ENCODE results near the gene ACSM5.

ACSM5 gene

GRCh38 chr16:20385844-20386832 lies 23.2 kb upstream of the ACSM5 start:
- TF ChIP-seq, protein P1, sequence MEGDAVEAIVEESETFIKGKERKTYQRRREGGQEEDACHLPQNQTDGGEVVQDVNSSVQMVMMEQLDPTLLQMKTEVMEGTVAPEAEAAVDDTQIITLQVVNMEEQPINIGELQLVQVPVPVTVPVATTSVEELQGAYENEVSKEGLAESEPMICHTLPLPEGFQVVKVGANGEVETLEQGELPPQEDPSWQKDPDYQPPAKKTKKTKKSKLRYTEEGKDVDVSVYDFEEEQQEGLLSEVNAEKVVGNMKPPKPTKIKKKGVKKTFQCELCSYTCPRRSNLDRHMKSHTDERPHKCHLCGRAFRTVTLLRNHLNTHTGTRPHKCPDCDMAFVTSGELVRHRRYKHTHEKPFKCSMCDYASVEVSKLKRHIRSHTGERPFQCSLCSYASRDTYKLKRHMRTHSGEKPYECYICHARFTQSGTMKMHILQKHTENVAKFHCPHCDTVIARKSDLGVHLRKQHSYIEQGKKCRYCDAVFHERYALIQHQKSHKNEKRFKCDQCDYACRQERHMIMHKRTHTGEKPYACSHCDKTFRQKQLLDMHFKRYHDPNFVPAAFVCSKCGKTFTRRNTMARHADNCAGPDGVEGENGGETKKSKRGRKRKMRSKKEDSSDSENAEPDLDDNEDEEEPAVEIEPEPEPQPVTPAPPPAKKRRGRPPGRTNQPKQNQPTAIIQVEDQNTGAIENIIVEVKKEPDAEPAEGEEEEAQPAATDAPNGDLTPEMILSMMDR (IDR thresholded peaks at IDR 0.05; ENCODE audit: unreplicated experiment in 3 of 3), result peak; percentile 77 to 84 (median 82)

GRCh38 chr16:20387978-20388377 lies 21.4 kb upstream of the ACSM5 start:
- TF ChIP-seq, protein P1 (IDR thresholded peaks at IDR 0.05; ENCODE audit: unreplicated experiment in 3 of 3), result no peak
- H3K9me3 Mint-ChIP-seq, result no peaks in the 10 kb centered on the region
- H3K36me3 Mint-ChIP-seq (ENCODE audit: low read depth), result no peaks in the 10 kb centered on the region
- no peak overlapping the region for H3K27ac Mint-ChIP-seq
- no peaks in the 10 kb centered on the region for H3K4me1 Mint-ChIP-seq
- H3K4me3 Mint-ChIP-seq, result no peak overlapping the region
- peaks cover 15% of the 10 kb centered on the region for H3K27me3 Mint-ChIP-seq (ENCODE audit: low read depth)

More at GRCh38 chr16:20385844-20386832, 23.2 kb upstream of the ACSM5 start:
- Mint-ChIP-seq H3K27me3 (ENCODE audit: low read depth) (peaks cover 15% of the 10 kb centered on the region), H3K27ac (no peak overlapping the region), H3K4me3 (peak overlapping the region in 1 of 3 experiments; percentile 27), H3K4me1 (no peaks in the 10 kb centered on the region), H3K36me3 (ENCODE audit: low read depth) (no peaks in the 10 kb centered on the region), H3K9me3 (no peaks in the 10 kb centered on the region)

DNA sequence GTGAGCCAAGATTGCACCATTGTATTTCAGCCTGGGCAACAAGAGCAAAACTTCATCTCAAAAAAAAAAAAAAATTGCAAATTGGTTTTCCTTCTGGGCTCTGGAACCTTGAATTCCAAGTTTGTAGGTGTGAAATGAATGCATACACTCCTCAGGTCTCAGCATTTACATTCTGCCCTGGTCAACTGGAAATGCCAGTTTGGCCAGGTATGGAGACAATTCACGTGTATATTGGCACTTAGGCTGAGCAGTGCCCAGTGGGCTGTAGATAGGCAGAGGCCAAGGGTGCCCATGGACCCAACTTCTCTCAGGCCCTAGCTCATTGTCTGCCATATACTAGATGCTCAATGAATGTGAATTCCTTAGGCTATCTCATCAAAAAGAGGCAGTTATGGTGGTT lies 20.5 kb upstream of the ACSM5 start:
- H3K27ac Mint-ChIP-seq, result no peak overlapping the region
- peaks cover 15% of the 10 kb centered on the region for H3K27me3 Mint-ChIP-seq (ENCODE audit: low read depth)
- peaks cover 9% of the 10 kb centered on the region for H3K4me1 Mint-ChIP-seq
- no peaks in the 10 kb centered on the region for H3K9me3 Mint-ChIP-seq
- TF ChIP-seq, protein P1 (IDR thresholded peaks at IDR 0.05; ENCODE audit: unreplicated experiment in 3 of 3), result no peak
- no peaks in the 10 kb centered on the region for H3K36me3 Mint-ChIP-seq (ENCODE audit: low read depth)
- H3K4me3 Mint-ChIP-seq, result no peak overlapping the region

- no peak overlapping the region for H3K4me3 Mint-ChIP-seq
- no peaks in the 10 kb centered on the region for H3K36me3 Mint-ChIP-seq (ENCODE audit: low read depth)
- TF ChIP-seq, protein P1 (IDR thresholded peaks at IDR 0.05; ENCODE audit: unreplicated experiment in 3 of 3), result no peak
- peaks cover 15% of the 10 kb centered on the region for H3K27me3 Mint-ChIP-seq (ENCODE audit: low read depth)
- H3K9me3 Mint-ChIP-seq, result no peaks in the 10 kb centered on the region
- no peak overlapping the region for H3K27ac Mint-ChIP-seq
- H3K4me1 Mint-ChIP-seq, result peaks cover 12% of the 10 kb centered on the region
Measured at GRCh38 chr16:20391045-20391444, 18.3 kb upstream of the ACSM5 start.

DNA sequence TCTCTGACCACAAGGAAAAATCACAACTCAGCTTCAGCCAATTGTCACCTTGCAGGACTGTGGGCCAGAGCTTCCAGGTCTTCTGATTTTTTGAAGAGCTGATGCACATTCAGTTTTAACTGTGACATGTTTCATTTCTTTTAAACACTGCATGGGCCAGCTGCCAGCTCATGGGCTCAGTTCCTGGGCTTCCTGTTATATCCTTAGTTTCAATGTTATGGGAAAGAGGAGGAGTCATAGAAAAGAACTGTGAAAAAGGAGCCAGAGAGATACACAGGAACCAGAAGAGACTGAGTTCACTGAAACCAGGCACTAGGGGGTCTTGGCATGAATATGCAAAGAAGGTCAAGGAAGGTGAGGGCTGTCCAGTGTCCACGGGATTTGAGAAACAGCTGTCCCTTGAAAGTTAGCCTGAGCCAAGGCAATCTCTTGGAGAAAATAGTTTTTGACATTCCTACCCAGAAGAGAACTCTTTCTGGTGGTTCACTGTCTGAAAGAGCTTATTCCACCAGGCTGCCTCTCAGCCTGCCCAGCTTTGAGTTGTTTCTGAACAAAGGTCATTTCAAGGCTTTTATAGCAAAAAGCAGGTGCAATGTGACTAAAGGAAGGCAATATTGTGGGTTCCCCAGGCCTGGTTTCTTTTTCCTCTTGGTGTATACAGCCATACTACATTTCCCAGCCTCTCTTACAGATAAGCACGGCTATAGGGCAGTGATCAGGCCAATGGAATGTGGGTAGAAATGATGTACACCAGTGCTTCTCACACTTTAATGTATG lies 15.3 kb upstream of the ACSM5 start:
- Mint-ChIP-seq H3K4me3 (no peak overlapping the region), H3K27me3 (ENCODE audit: low read depth) (no peaks in the 10 kb centered on the region), H3K4me1 (peaks cover 12% of the 10 kb centered on the region), H3K36me3 (ENCODE audit: low read depth) (no peaks in the 10 kb centered on the region), H3K9me3 (no peaks in the 10 kb centered on the region), H3K27ac (peak overlapping the region; percentile 9 to 81 (median 53))
- TF ChIP-seq, protein P1 (IDR thresholded peaks at IDR 0.05; ENCODE audit: unreplicated experiment in 3 of 3), result no peak

All from nephron (organoid).